ENCODE results near the gene FNBP1. TPM values are rescaled to one million over a fixed set of nuclear protein-coding genes. Genes with fewer than 3 reads are reported as not detected.

The FNBP1 gene
- total RNA-seq = 195 and 202 TPM in 2 replicates

- H3K36me3 Mint-ChIP-seq (ENCODE audit: low read depth) = peaks cover 15% of the 10 kb centered on the region
- H3K9me3 Mint-ChIP-seq = no peaks in the 10 kb centered on the region
- H3K4me1 Mint-ChIP-seq (ENCODE audit: low read depth) = peaks cover 55% of the 10 kb centered on the region
- peak; percentile 78 for DNase-seq (ENCODE audit: low spot score)
- peak within 1 kb of the TSS; percentile 97 for H3K4me3 Mint-ChIP-seq
- H3K27ac Mint-ChIP-seq = peak within 1 kb of the TSS; percentile 99
- intact Hi-C loops (cut with micrococcal nuclease) = loop anchor here (5.0 kb wide), 2 partner anchors 206 to 221 kb away; partner anchors contain the start of genes C9orf78, TOR1A and USP20
- H3K27me3 Mint-ChIP-seq (ENCODE audit: insufficient read depth) = no peaks in the 10 kb centered on the region
Measured at GRCh38 chr9:130042885-130043653, at the start of gene FNBP1. TSS of gene FNBP1 (minus strand) at chr9:130043189. CDS start at chr9:130042975, 214 bp downstream.

GRCh38 chr9:130090915-130091314 lies 47.9 kb upstream of the FNBP1 start:
- peaks cover 46% of the 10 kb centered on the region for H3K36me3 Mint-ChIP-seq (ENCODE audit: low read depth)
- no peak overlapping the region for H3K27ac Mint-ChIP-seq
- peaks cover 5% of the 10 kb centered on the region for H3K4me1 Mint-ChIP-seq (ENCODE audit: low read depth)
- intact Hi-C loops (cut with micrococcal nuclease) = no loop called here
- DNase-seq (ENCODE audit: low spot score) = no peak
- H3K9me3 Mint-ChIP-seq = no peaks in the 10 kb centered on the region
- no peaks in the 10 kb centered on the region for H3K27me3 Mint-ChIP-seq (ENCODE audit: insufficient read depth)
- H3K4me3 Mint-ChIP-seq = no peak overlapping the region

GRCh38 chr9:130089141-130089540 lies 46.2 kb upstream of the FNBP1 start:
- H3K27ac Mint-ChIP-seq = no peak overlapping the region
- H3K36me3 Mint-ChIP-seq (ENCODE audit: low read depth) = peaks cover 42% of the 10 kb centered on the region
- no peak overlapping the region for H3K4me3 Mint-ChIP-seq
- no peaks in the 10 kb centered on the region for H3K9me3 Mint-ChIP-seq
- no peaks in the 10 kb centered on the region for H3K4me1 Mint-ChIP-seq (ENCODE audit: low read depth)
- no peaks in the 10 kb centered on the region for H3K27me3 Mint-ChIP-seq (ENCODE audit: insufficient read depth)
- intact Hi-C loops (cut with micrococcal nuclease) = no loop called here
- no peak for DNase-seq (ENCODE audit: low spot score)

DNA sequence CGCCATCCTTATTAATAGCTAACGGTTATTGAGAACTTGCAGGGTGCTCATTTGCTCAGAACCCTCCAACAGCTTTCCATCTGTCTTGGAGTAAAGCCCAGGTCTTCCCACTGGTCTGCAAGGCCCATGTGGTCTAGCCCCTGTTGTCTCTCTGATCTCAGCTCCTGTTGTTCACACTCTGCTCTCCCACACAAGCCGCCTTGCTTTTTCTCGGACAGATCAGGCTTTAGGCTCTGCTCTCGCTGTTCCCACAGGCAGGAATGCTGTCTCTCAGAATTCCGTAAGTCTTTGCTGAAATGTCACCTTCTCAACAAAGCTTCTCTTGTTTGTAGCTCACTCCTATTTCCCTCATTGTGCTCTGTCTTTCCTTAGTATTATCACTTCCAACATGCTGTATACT lies 45.1 kb upstream of the FNBP1 start:
- Mint-ChIP-seq H3K27ac (no peak overlapping the region), H3K4me1 (ENCODE audit: low read depth) (no peaks in the 10 kb centered on the region), H3K36me3 (ENCODE audit: low read depth) (peaks cover 37% of the 10 kb centered on the region), H3K9me3 (no peaks in the 10 kb centered on the region), H3K27me3 (ENCODE audit: insufficient read depth) (no peaks in the 10 kb centered on the region), H3K4me3 (no peak overlapping the region)
- no peak for DNase-seq (ENCODE audit: low spot score)
- intact Hi-C loops (cut with micrococcal nuclease) = no loop called here

GRCh38 chr9:130084337-130084736 lies 41.3 kb upstream of the FNBP1 start:
- DNase-seq (ENCODE audit: low spot score) = no peak
- no peaks in the 10 kb centered on the region for H3K27me3 Mint-ChIP-seq (ENCODE audit: insufficient read depth)
- no peak overlapping the region for H3K4me3 Mint-ChIP-seq
- intact Hi-C loops (cut with micrococcal nuclease) = no loop called here
- H3K36me3 Mint-ChIP-seq (ENCODE audit: low read depth) = peaks cover 31% of the 10 kb centered on the region
- H3K4me1 Mint-ChIP-seq (ENCODE audit: low read depth) = peaks cover 4% of the 10 kb centered on the region
- H3K9me3 Mint-ChIP-seq = no peaks in the 10 kb centered on the region
- H3K27ac Mint-ChIP-seq = no peak overlapping the region

DNA sequence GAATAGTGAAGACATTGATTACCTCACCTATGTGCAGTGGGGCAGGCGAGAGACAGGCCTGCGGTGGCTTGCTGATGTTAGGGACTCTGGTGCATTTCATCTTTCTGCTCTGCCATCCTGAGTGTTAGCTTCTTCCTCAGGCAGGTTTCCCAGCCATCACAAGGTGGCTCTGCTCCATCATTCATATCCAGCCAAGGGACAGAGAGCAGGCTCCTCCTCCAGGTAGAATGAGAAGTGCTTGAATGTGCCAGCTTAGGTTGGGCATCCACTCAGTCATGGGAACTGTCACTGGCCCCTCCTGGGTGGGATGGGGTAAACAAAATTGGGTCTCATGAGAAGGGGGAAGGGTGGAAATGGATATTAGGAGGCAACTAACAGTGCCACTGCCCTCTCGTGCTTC lies 35.6 kb upstream of the FNBP1 start:
- Mint-ChIP-seq H3K27ac (no peak overlapping the region), H3K9me3 (no peaks in the 10 kb centered on the region)

GRCh38 chr9:130073373-130073772 lies 30.4 kb upstream of the FNBP1 start:
- Mint-ChIP-seq H3K9me3 (no peaks in the 10 kb centered on the region), H3K4me1 (ENCODE audit: low read depth) (peaks cover 20% of the 10 kb centered on the region), H3K4me3 (no peak overlapping the region), H3K27ac (no peak overlapping the region), H3K27me3 (ENCODE audit: insufficient read depth) (no peaks in the 10 kb centered on the region), H3K36me3 (ENCODE audit: low read depth) (peaks cover 12% of the 10 kb centered on the region)
- intact Hi-C loops (cut with micrococcal nuclease) = no loop called here
- no peak for DNase-seq (ENCODE audit: low spot score)

More for the DNA sequence above, 35.6 kb upstream of the FNBP1 start:
- peaks cover 33% of the 10 kb centered on the region for H3K36me3 Mint-ChIP-seq (ENCODE audit: low read depth)
- H3K27me3 Mint-ChIP-seq (ENCODE audit: insufficient read depth) = no peaks in the 10 kb centered on the region
- intact Hi-C loops (cut with micrococcal nuclease) = no loop called here
- H3K4me1 Mint-ChIP-seq (ENCODE audit: low read depth) = peaks cover 7% of the 10 kb centered on the region
- H3K4me3 Mint-ChIP-seq = no peak overlapping the region
- DNase-seq (ENCODE audit: low spot score) = no peak

DNA sequence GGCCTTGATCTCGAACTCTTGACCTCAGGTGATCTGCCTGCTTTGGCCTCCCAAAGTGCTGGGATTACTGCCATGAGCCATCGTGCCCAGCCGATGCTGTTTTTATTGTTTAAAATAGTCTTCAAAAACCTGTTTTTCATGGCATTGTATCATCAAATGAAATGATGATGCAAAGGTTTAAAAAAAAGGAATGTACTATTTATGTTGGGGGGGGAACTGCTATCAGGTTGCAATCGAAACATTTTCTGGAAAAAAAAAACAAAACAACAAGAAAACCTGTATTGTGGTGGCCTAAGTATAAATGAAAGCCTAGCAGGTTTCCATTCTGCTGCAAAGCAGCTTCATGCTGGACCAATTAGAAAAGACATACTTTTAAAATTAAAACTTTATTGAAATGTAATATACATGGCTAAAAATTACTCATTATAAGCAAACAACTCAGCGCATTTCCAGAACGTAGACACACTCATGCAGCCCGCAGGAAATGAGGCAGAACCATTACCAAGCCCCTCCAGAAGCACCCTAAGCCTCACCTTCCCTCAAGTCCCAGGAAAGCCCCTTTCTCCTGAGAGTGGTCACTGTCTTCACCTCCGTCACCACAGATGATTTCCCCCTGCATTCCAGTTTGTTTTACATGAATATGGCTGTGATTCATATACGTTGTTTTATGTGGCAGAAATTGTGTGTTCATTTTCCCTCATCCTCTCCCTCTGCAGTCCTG lies 29.7 kb upstream of the FNBP1 start:
- H3K4me1 Mint-ChIP-seq (ENCODE audit: low read depth) = peaks cover 20% of the 10 kb centered on the region
- no peak overlapping the region for H3K4me3 Mint-ChIP-seq
- no peaks in the 10 kb centered on the region for H3K27me3 Mint-ChIP-seq (ENCODE audit: insufficient read depth)
- DNase-seq (ENCODE audit: low spot score) = no peak
- intact Hi-C loops (cut with micrococcal nuclease) = no loop called here
- H3K9me3 Mint-ChIP-seq = no peaks in the 10 kb centered on the region
- H3K36me3 Mint-ChIP-seq (ENCODE audit: low read depth) = peaks cover 9% of the 10 kb centered on the region
- H3K27ac Mint-ChIP-seq = no peak overlapping the region

- DNase-seq (ENCODE audit: low spot score) = no peak
- Mint-ChIP-seq H3K36me3 (ENCODE audit: low read depth) (peaks cover 7% of the 10 kb centered on the region), H3K27me3 (ENCODE audit: insufficient read depth) (no peaks in the 10 kb centered on the region), H3K4me1 (ENCODE audit: low read depth) (peaks cover 20% of the 10 kb centered on the region), H3K4me3 (no peak overlapping the region), H3K27ac (no peak overlapping the region), H3K9me3 (no peaks in the 10 kb centered on the region)
- intact Hi-C loops (cut with micrococcal nuclease) = no loop called here
Measured at GRCh38 chr9:130069048-130069447, 26.1 kb upstream of the FNBP1 start.

GRCh38 chr9:130064621-130065020 lies 21.6 kb upstream of the FNBP1 start:
- DNase-seq (ENCODE audit: low spot score) = no peak
- Mint-ChIP-seq H3K4me3 (no peak overlapping the region), H3K27me3 (ENCODE audit: insufficient read depth) (no peaks in the 10 kb centered on the region), H3K9me3 (no peaks in the 10 kb centered on the region), H3K27ac (no peak overlapping the region), H3K4me1 (ENCODE audit: low read depth) (peaks cover 17% of the 10 kb centered on the region), H3K36me3 (ENCODE audit: low read depth) (peaks cover 15% of the 10 kb centered on the region)
- intact Hi-C loops (cut with micrococcal nuclease) = no loop called here

DNA sequence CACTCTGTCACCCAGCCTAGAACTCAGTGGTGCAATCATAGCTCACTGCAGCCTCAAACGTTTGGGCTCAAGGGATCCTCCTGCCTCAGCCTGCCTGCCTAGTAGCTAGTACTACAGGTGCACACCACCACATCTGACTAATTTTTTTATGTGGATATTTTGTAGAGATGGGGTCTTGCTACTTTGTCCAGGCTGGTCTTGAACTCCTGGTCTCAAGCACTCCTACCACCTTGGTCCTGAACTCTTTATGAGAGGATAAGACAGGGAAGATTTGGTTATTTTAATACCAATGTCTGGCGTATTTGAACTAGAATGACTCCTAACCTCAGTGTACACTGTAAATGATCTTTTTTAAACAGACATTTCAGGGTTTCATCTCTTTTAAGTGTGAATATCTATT lies 19.8 kb upstream of the FNBP1 start:
- Mint-ChIP-seq H3K27me3 (ENCODE audit: insufficient read depth) (no peaks in the 10 kb centered on the region), H3K4me3 (no peak overlapping the region), H3K9me3 (no peaks in the 10 kb centered on the region), H3K27ac (no peak overlapping the region), H3K4me1 (ENCODE audit: low read depth) (peaks cover 13% of the 10 kb centered on the region), H3K36me3 (ENCODE audit: low read depth) (peaks cover 21% of the 10 kb centered on the region)
- intact Hi-C loops (cut with micrococcal nuclease) = no loop called here
- DNase-seq (ENCODE audit: low spot score) = no peak

DNA sequence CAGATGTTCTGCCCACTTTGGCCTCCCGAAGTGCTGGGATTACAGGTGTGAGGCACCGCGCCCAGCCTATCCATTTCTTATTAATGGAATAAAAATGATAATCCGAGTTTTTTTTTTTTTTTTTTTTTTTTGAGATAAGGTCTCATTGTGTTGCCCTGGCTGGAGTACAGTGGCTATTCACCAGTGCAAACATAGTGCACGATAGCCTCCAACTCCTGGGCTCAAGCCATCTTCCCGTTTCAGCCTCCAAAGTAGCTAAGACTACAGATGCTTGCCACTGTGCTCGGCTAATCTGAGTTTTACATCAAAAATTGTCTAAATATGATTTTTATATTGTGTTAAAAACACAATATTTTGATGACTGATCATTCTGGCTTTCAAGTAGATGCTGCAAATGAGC lies 17.3 kb upstream of the FNBP1 start:
- no peak overlapping the region for H3K4me3 Mint-ChIP-seq
- peaks cover 13% of the 10 kb centered on the region for H3K4me1 Mint-ChIP-seq (ENCODE audit: low read depth)
- no peak overlapping the region for H3K27ac Mint-ChIP-seq
- H3K36me3 Mint-ChIP-seq (ENCODE audit: low read depth) = peaks cover 18% of the 10 kb centered on the region
- intact Hi-C loops (cut with micrococcal nuclease) = no loop called here
- DNase-seq (ENCODE audit: low spot score) = no peak
- no peaks in the 10 kb centered on the region for H3K27me3 Mint-ChIP-seq (ENCODE audit: insufficient read depth)
- no peaks in the 10 kb centered on the region for H3K9me3 Mint-ChIP-seq

DNA sequence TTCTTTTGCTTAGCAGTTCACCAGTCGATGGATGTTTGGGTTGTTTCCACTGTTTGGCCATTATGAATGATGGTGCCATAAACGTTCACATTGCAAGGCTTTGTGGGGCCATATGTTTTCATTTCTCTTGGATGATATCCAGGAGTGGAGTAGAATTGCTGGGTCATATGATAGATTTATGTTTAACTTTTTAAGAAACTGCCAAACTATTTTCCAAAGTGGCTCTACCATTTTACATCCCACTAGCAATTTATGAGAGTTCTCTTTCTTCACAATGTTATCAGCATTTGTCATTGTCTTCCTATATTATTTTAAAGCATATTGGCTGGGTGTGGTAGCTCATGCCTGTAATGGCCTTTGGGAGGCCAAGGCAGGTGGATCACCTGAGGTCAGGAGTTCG lies 15.9 kb upstream of the FNBP1 start:
- H3K4me1 Mint-ChIP-seq (ENCODE audit: low read depth) = peaks cover 22% of the 10 kb centered on the region
- DNase-seq (ENCODE audit: low spot score) = no peak
- peaks cover 17% of the 10 kb centered on the region for H3K36me3 Mint-ChIP-seq (ENCODE audit: low read depth)
- intact Hi-C loops (cut with micrococcal nuclease) = no loop called here
- no peaks in the 10 kb centered on the region for H3K27me3 Mint-ChIP-seq (ENCODE audit: insufficient read depth)
- no peak overlapping the region for H3K27ac Mint-ChIP-seq
- H3K4me3 Mint-ChIP-seq = no peak overlapping the region
- no peaks in the 10 kb centered on the region for H3K9me3 Mint-ChIP-seq

Measured in activated T-helper 1 cell treated with anti-CD3 and anti-CD28 coated beads, Interleukin-12 subunit alpha, Interleukin-12 subunit beta, Interleukin-2, Interleukin-4 antibody, amounts not matched to agents 30 ng/mL and 10 ng/mL and 1 ng/mL, durations not matched to agents 14 hours and 24 hours and 36 hours (primary cell).